Mesenchymal stem cell (in vitro differentiated cells and primary cell): ENCODE measurements around the gene IFIT2.
A peak's percentile ranks its signal among the peaks of the same experiment; 100 is the strongest.

Experiments used
- DNase-seq: peaks from one replicate; pipeline ENCODE4 v3.0.0-alpha.2; 2013
- H2AFZ ChIP-seq: one replicate; pipeline ENCODE4 v1.6.1; 2013; ENCODE audit warnings: low read depth, mild to moderate bottlenecking, control low read depth, inconsistent platforms, low read length, moderate library complexity
- H2AK5ac ChIP-seq: 2 replicates; pipeline ENCODE4 v1.6.1; 2013; ENCODE audit warnings: low read length, moderate library complexity, mild to moderate bottlenecking, inconsistent platforms; ENCODE audit not compliant: severe bottlenecking
- H2BK120ac ChIP-seq: one replicate; pipeline ENCODE4 v1.6.1; 2013; ENCODE audit warnings: low read depth, mild to moderate bottlenecking, inconsistent platforms, low read length, moderate library complexity
- H2BK12ac ChIP-seq, 2 experiments: one replicate each; pipeline ENCODE4 v1.6.1; 2013; ENCODE audit warnings: inconsistent platforms in 2 of 2, low read length in 2 of 2, mild to moderate bottlenecking in 2 of 2, moderate library complexity in 2 of 2, control low read depth in 1 of 2
- H2BK15ac ChIP-seq: one replicate; pipeline ENCODE4 v1.6.1; 2013; ENCODE audit warnings: mild to moderate bottlenecking, low read depth, inconsistent platforms; ENCODE audit not compliant: poor library complexity, severe bottlenecking
- H2BK5ac ChIP-seq: 2 replicates; pipeline ENCODE4 v1.6.1; 2013; ENCODE audit warnings: low read depth, mild to moderate bottlenecking, low read length, control low read depth, inconsistent platforms; ENCODE audit not compliant: poor library complexity, severe bottlenecking
- H3K14ac ChIP-seq, 2 experiments: one replicate each; pipeline ENCODE4 v1.6.1; 2013; ENCODE audit warnings: inconsistent platforms in 2 of 2, low read length in 2 of 2, control low read depth in 1 of 2, mild to moderate bottlenecking in 1 of 2, moderate library complexity in 1 of 2
- H3K18ac ChIP-seq, 2 experiments: one replicate each; pipeline ENCODE4 v1.6.1; 2013; ENCODE audit warnings: inconsistent platforms in 2 of 2, low read length in 2 of 2, control low read depth in 1 of 2, low read depth in 1 of 2, mild to moderate bottlenecking in 1 of 2
- H3K23ac ChIP-seq, 2 experiments: one replicate each; pipeline ENCODE4 v1.6.1; 2013; ENCODE audit warnings: inconsistent platforms in 2 of 2, low read length in 2 of 2, mild to moderate bottlenecking in 2 of 2, moderate library complexity in 2 of 2, control low read depth in 1 of 2
- H3K27ac ChIP-seq: 2 replicates; pipeline ENCODE4 v1.5.1; 2013; ENCODE audit warnings: mild to moderate bottlenecking, moderate library complexity, low read length, control low read depth, inconsistent platforms; ENCODE audit not compliant: poor library complexity, severe bottlenecking
- H3K27me3 ChIP-seq, 2 experiments: 2 replicates each; pipeline versions ENCODE4 v1.6.1 to v1.7.0; 2013; ENCODE audit warnings: low read length in 2 of 2, mild to moderate bottlenecking in 2 of 2, moderate library complexity in 2 of 2, control low read depth in 1 of 2, inconsistent platforms in 1 of 2; ENCODE audit not compliant: control insufficient read depth in 1 of 2, insufficient read depth in 1 of 2
- H3K36me3 ChIP-seq, 2 experiments: 2 replicates each; pipeline versions ENCODE4 v1.6.1 to v1.7.0; 2013; ENCODE audit warnings: low read length in 2 of 2, control low read depth in 1 of 2, inconsistent platforms in 1 of 2, low read depth in 1 of 2, mild to moderate bottlenecking in 1 of 2; ENCODE audit not compliant: insufficient read depth in 2 of 2, control insufficient read depth in 1 of 2
- H3K4ac ChIP-seq, 2 experiments: one replicate each; pipeline ENCODE4 v1.6.1; 2013; ENCODE audit warnings: inconsistent platforms in 2 of 2, low read length in 2 of 2, mild to moderate bottlenecking in 2 of 2, moderate library complexity in 2 of 2, control low read depth in 1 of 2, low read depth in 1 of 2
- H3K4me1 ChIP-seq: 2 replicates; pipeline ENCODE4 v1.6.1; 2013; ENCODE audit warnings: low read depth, low read length, control low read depth; ENCODE audit not compliant: control insufficient read depth, insufficient read depth
- H3K4me2 ChIP-seq: 2 replicates; pipeline ENCODE4 v1.6.1; 2013; ENCODE audit warnings: low read length, mild to moderate bottlenecking, inconsistent platforms; ENCODE audit not compliant: poor library complexity, severe bottlenecking
- H3K4me3 ChIP-seq, 2 experiments: 2 replicates each; pipeline versions ENCODE4 v1.5.1 to v1.7.0; 2013; ENCODE audit warnings: low read length in 2 of 2, mild to moderate bottlenecking in 2 of 2, control low read depth in 1 of 2, low read depth in 1 of 2; ENCODE audit not compliant: insufficient read depth in 1 of 2
- H3K79me1 ChIP-seq: replicated peaks from 2 replicates; pipeline ENCODE4 v1.6.1; 2013; ENCODE audit warnings: mild to moderate bottlenecking, control low read depth, low read length, inconsistent platforms; ENCODE audit not compliant: poor library complexity, severe bottlenecking
- H3K9ac ChIP-seq: 2 replicates; pipeline ENCODE4 v1.7.0; 2013; ENCODE audit warnings: mild to moderate bottlenecking, low read length, moderate library complexity
- H3K9me3 ChIP-seq: 2 replicates; pipeline ENCODE4 v1.7.0; 2013; ENCODE audit warnings: mild to moderate bottlenecking, low read length; ENCODE audit not compliant: control insufficient read depth
- H4K8ac ChIP-seq: one replicate; pipeline ENCODE4 v1.6.1; 2013; ENCODE audit warnings: inconsistent platforms, mild to moderate bottlenecking, low read length, moderate library complexity
- H4K91ac ChIP-seq: one replicate; pipeline ENCODE4 v1.6.1; 2013; ENCODE audit warnings: mild to moderate bottlenecking, low read length, inconsistent platforms
- WGBS: methylation state at CpG from one replicate; pipeline ENCODE4 v1.1.7; 2013; ENCODE audit warnings: mixed read lengths; 5-methylcytosine and 5-hydroxymethylcytosine counted together

The IFIT2 gene

GRCh38 chr10:89274928-89275327 lies 26.9 kb upstream of the IFIT2 start:
- H3K36me3 ChIP-seq: no peaks in the 10 kb centered on the region
- H3K4ac ChIP-seq: peak overlapping the region in 1 of 2 experiments; percentile 54
- H3K4me3 ChIP-seq: peak overlapping the region in 1 of 2 experiments; percentile 46
- no peak overlapping the region for H2BK120ac ChIP-seq
- no peaks in the 10 kb centered on the region for H3K27me3 ChIP-seq
- no peak overlapping the region for H2BK15ac ChIP-seq
- H2AK5ac ChIP-seq: peak overlapping the region; percentile 25
- DNase-seq: peak; percentile 50
- no peaks in the 10 kb centered on the region for H3K79me1 ChIP-seq
- H3K27ac ChIP-seq: peak overlapping the region; percentile 17
- H4K91ac ChIP-seq: no peak overlapping the region
- no peak overlapping the region for H2AFZ ChIP-seq
- peak overlapping the region in 1 of 2 experiments; percentile 6 for H3K18ac ChIP-seq
- H3K9ac ChIP-seq: peak overlapping the region; percentile 79
- H3K4me1 ChIP-seq: peaks cover 3% of the 10 kb centered on the region
- 24% methylated on average over 3 of the region's 3 CpGs for WGBS
- H3K23ac ChIP-seq: no peak overlapping the region
- H2BK5ac ChIP-seq: no peak overlapping the region
- H3K9me3 ChIP-seq: no peaks in the 10 kb centered on the region
- peak overlapping the region; percentile 19 for H4K8ac ChIP-seq
- H2BK12ac ChIP-seq: peak overlapping the region in 1 of 2 experiments; percentile 92
- no peak overlapping the region for H3K14ac ChIP-seq
- H3K4me2 ChIP-seq: no peak overlapping the region

GRCh38 chr10:89275383-89275782 lies 26.5 kb upstream of the IFIT2 start:
- no peak overlapping the region for H3K14ac ChIP-seq
- no peaks in the 10 kb centered on the region for H3K36me3 ChIP-seq
- H2BK15ac ChIP-seq: no peak overlapping the region
- no peak overlapping the region for H3K23ac ChIP-seq
- DNase-seq: no peak
- H3K9ac ChIP-seq: peak overlapping the region; percentile 79
- H3K18ac ChIP-seq: peak overlapping the region; percentile 6 to 9
- no peaks in the 10 kb centered on the region for H3K79me1 ChIP-seq
- peak overlapping the region; percentile 17 for H3K27ac ChIP-seq
- no peak overlapping the region for H3K4me2 ChIP-seq
- peaks cover 3% of the 10 kb centered on the region for H3K4me1 ChIP-seq
- no peaks in the 10 kb centered on the region for H3K9me3 ChIP-seq
- peak overlapping the region in 1 of 2 experiments; percentile 54 for H3K4ac ChIP-seq
- no peak overlapping the region for H2AFZ ChIP-seq
- H3K27me3 ChIP-seq: no peaks in the 10 kb centered on the region
- 90% methylated on average over 5 of the region's 6 CpGs for WGBS
- H3K4me3 ChIP-seq: peak overlapping the region in 1 of 2 experiments; percentile 46
- H2BK12ac ChIP-seq: peak overlapping the region in 1 of 2 experiments; percentile 92
- no peak overlapping the region for H2BK120ac ChIP-seq
- H2AK5ac ChIP-seq: peak overlapping the region; percentile 25
- no peak overlapping the region for H2BK5ac ChIP-seq
- peak overlapping the region; percentile 19 for H4K8ac ChIP-seq
- no peak overlapping the region for H4K91ac ChIP-seq

- Histone ChIP-seq H3K27ac (peak overlapping the region; percentile 87), H2AFZ (no peak overlapping the region), H3K4ac (no peak overlapping the region), H3K9me3 (no peaks in the 10 kb centered on the region), H3K4me2 (no peak overlapping the region), H2AK5ac (no peak overlapping the region), H4K91ac (no peak overlapping the region), H3K36me3 (no peaks in the 10 kb centered on the region), H3K18ac (no peak overlapping the region), H4K8ac (no peak overlapping the region), H3K27me3 (no peaks in the 10 kb centered on the region), H3K4me1 (peaks cover 3% of the 10 kb centered on the region), H2BK15ac (no peak overlapping the region), H2BK120ac (no peak overlapping the region), H2BK5ac (peak overlapping the region; percentile 79), H3K9ac (peak overlapping the region; percentile 93), H2BK12ac (no peak overlapping the region), H3K14ac (no peak overlapping the region), H3K79me1 (no peaks in the 10 kb centered on the region), H3K23ac (no peak overlapping the region), H3K4me3 (peak overlapping the region in 1 of 2 experiments; percentile 15)
- no CpG with 5 or more reads among the region's 1 CpG for WGBS
- DNase-seq: peak; percentile 94
Observed at GRCh38 chr10:89278034-89278535, 23.8 kb upstream of the IFIT2 start.

GRCh38 chr10:89278900-89279392 lies 22.9 kb upstream of the IFIT2 start:
- peak overlapping the region in 1 of 2 experiments; percentile 50 for H2BK12ac ChIP-seq
- H3K4me3 ChIP-seq: no peak overlapping the region
- no peaks in the 10 kb centered on the region for H3K36me3 ChIP-seq
- H3K9ac ChIP-seq: peak overlapping the region; percentile 93
- H4K8ac ChIP-seq: no peak overlapping the region
- H3K4ac ChIP-seq: no peak overlapping the region
- no peak overlapping the region for H3K23ac ChIP-seq
- H3K79me1 ChIP-seq: no peaks in the 10 kb centered on the region
- peak overlapping the region; percentile 26 to 29 for H3K18ac ChIP-seq
- peak overlapping the region; percentile 85 for H3K27ac ChIP-seq
- H2AFZ ChIP-seq: no peak overlapping the region
- H2BK120ac ChIP-seq: no peak overlapping the region
- H2AK5ac ChIP-seq: peak overlapping the region; percentile 57
- H4K91ac ChIP-seq: no peak overlapping the region
- H2BK15ac ChIP-seq: no peak overlapping the region
- no peaks in the 10 kb centered on the region for H3K27me3 ChIP-seq
- H3K9me3 ChIP-seq: no peaks in the 10 kb centered on the region
- H3K4me2 ChIP-seq: no peak overlapping the region
- H3K4me1 ChIP-seq: peaks cover 4% of the 10 kb centered on the region
- no peak overlapping the region for H2BK5ac ChIP-seq
- no peak for DNase-seq
- H3K14ac ChIP-seq: no peak overlapping the region
